GM21526 (cell line): Measurements from ENCODE around the gene ADI1.
"Not testable (repeated sequence)": the region's sequence is repeated elsewhere in the genome, so short reads cannot be mapped to it uniquely, and the experiment has no call there.

ENCODE experiments used
- ATAC-seq: cut with Tn5 transposase; IDR thresholded peaks from one replicate; pipeline ENCODE4 v1.9.1; 2021; ENCODE audit warnings: moderate library complexity; ENCODE audit not compliant: unreplicated experiment, low FRiP score

The ADI1 gene

DNA sequence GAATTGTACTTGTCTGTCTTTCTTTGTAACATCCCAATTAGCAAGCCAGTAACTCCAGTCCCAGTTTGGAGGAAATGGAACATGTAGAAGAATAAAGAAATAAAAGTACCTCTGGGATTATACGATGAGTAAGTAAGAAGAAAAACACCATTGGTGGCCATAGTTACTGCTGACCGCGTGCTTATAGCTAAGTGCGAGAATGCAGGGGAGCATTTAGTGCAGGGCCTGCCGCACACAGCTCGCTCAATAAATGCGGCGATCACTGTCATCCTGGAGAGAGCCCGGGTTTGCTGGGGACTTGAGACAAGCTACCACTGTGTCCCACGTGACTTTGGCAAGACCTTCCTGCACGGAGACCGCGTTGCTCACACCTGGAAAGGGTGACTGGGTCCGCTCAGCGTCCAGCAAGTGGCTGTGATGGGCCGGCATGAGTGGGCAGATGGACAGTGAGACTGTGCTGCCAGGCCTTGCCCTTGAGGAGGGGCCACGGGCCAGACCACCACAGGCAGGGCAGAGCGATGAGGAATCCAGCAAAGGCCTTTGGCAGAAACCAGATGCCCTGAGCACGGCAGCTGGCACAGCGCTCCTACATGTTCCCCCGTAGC, 54.8 kb downstream of the ADI1 start:
- ATAC-seq = no peak

DNA sequence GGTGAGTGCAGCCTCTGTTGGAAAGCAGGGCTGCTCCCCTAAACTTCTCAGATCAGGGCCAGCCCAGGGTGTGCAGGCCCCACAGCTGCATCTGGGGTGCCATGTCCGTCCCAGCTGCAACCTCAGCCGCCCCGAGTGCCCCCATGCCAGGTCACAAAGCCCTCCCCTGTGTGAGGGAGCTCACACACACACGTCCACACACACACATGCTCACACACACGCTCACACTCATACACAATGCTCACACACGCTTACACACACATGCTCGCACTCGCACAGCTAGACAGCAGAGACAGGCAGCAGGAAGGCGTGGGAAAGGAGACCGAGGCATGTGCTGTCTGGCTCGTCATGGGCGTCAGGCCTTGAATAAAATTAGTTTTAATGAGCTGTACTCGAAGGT, 55.4 kb downstream of the ADI1 start:
- no peak for ATAC-seq

DNA sequence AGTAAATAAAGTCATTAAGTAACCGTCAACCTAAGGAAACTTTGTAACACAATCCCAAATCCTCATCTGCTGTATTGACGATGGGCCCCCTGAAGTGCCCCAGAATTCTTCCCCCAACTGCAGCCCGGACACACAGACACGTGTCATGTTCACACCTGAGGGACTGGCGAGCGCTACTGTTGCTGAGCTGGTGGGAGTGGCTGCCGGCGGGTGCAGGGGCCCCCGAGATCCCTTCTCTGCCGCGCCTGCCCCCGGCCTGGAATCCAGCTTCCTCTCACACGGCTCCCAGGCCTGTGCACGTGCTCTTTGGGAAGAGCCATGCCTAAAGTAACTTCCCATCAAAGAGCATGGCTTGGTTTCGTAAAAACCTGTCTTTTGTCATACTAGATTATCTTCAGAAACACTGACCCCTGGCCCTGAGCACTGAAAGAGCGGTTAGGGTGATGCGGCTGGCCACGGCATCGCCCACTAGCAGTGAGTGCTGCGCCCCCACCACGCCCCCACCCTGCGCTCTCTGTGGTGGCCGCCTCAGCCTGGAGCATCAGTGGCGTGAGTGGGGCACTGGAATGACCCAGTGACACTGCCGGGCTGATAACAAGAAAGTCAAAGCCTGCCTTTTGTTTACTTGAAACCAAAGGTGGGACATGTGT, 56.0 kb downstream of the ADI1 start:
- no peak for ATAC-seq

DNA sequence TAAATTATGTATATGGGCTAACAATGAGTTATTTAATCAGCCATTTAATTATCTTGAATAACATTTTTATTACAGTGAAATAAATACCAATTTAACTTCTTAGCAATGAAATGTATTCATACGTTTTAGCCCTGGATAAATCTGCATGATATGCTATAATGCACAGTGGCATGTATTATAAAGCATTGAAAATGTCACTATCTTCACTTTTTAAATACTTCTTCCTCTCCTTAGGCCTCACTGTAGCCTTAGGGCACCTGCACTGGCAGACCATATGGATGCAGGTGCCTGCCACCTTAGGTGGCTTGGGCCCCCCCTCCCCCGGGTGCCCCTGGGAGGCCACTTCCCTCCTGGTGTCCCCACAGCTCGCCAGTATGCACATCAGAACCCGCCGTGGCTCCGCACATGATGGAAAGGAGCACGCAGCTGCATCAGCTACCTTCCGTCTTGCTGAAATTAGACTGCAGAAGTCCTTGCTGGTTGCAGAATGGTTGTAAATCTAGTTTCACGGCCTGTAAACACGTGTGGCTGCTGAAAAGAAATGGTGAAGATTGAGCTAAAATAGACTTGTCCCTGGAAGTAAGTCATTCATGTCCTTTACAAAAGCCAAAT, 56.7 kb downstream of the ADI1 start:
- no peak for ATAC-seq

DNA sequence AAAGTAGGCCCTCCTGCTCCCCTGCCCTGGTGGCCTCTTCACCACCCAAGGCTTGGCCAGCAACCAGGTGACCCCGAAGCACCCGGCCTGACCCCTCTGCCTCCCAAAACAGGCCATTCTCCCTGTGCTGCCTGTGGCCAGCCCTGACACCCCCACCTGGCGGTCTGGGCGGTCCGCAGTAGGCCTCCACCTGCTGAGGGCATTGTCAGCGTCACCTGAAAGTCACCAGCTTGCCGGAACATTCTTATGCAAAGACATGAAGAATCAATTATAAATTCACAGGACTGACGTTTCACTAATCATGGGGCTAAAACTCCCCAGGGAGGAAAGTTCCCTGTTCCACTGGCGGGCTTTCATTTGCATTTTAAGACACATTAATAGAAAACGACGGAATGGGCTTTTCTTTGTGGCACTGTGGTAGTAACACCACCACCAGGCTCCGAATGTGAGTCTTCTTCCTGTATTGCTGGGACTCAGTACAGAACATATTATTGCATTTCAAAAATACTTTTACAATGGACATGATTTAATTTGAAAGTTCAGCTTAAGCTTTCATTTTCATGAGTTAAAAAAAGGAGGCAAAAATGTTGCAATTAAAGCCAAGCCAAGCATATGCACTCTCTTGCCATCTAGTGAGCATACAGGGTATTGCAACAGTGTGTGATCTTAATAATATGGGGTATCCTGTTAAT, 57.4 kb downstream of the ADI1 start:
- peak; percentile 61 for ATAC-seq

DNA sequence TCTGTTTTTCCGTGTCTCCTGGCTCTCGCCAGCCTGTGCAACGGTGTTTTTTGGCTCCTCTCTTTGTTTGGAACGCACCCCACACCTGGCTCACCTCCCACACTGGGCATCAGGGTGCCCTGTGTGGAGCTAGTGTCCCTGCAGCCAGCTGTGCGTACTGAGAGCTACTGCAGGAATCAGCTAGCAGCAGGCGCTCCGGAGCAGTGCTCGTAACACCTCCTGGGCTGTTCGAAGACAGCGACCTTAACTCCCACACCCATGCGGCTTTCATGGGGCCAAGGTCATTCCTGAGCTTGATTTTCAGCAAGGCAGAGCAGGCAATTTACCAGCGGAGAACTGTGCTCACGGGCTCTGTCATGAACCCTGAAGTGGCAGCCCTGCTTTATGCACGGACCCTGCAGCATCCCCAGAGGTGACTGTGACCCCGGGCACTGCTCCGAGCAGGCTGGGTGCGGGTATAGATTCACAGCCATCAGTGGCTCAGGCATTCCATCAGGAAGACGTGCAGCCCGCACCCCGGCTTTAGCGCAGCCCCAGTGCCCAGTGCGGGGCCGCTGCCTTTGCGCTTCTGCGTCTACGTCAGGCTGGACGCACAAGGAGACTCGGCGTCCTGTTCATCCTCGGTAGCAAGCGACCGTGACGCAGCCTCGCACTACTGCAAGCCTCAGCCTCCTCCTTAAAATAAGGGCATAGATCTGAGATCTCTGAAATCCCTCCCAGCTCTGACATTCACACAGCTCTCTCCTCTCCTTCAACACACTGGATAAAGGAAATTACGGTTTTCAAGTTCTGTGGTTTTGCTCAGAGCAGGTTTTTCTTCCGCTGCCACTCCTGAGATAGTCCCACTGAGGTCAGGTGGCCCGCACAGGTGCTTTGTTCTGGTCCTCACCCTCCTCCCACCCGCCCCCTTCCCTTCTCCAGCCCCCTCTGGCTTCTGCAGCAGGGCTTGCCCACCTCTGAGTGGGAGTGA, 58.2 kb downstream of the ADI1 start:
- peak; percentile 1 for ATAC-seq

DNA sequence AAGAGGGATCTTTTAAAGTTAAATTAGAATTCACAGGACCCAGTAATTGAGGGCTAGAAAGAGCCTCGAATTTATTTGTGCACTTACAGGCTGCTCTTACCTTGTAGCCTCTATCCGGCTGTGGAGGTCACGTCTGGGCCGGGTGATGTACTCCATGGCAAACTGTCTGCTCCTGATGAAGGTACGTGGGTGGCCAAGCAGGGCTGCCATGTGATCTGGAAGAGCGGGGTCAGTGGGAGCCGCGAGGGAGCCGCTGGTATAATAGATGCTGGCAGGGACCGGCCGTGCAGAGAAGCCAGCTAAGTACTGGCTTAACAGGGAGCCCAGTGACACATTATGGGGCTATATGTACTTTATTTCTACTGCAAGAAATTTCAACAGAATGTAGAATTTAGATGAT, 59.2 kb downstream of the ADI1 start:
- ATAC-seq = no peak

DNA sequence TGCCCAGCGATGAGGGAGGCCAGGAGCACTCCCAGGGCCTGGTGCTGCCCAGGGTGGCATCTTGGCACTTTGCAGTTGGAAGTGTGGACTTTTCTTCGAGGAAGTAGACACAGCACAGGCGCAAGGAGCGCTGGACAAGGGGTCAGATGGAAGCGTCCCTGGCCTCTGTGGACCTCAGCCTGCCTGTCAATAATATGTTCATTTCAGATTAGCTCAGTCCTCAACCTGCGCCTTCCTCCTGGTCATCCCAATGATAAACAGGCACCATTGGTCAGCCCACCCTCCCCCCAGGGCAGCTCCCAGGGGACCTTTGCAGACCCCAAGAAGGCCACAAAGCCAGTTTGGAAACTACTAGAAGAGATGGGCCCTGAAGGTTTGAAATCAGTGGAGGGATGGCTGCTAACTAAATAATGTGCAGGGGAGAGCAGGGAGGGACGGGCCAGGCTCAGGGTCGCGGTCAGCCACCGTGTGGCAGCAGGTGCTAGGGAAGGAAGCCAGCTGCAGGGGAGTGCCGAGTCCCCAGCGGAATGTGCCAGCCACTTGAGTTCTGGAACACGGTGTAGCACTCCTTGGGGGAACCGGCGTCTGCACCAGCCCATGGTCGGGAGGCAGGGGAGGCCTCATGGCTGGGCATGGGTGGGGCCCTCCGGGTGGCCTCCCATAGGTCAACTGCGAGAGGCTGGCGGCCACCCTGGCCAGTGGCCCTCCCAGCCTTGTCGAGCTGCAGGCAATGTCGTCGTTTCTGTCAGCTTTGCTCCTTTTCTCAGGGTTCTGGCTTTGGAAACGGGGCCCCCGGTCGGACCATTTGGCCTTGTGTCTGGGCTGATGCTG, 59.9 kb downstream of the ADI1 start:
- ATAC-seq = no peak

DNA sequence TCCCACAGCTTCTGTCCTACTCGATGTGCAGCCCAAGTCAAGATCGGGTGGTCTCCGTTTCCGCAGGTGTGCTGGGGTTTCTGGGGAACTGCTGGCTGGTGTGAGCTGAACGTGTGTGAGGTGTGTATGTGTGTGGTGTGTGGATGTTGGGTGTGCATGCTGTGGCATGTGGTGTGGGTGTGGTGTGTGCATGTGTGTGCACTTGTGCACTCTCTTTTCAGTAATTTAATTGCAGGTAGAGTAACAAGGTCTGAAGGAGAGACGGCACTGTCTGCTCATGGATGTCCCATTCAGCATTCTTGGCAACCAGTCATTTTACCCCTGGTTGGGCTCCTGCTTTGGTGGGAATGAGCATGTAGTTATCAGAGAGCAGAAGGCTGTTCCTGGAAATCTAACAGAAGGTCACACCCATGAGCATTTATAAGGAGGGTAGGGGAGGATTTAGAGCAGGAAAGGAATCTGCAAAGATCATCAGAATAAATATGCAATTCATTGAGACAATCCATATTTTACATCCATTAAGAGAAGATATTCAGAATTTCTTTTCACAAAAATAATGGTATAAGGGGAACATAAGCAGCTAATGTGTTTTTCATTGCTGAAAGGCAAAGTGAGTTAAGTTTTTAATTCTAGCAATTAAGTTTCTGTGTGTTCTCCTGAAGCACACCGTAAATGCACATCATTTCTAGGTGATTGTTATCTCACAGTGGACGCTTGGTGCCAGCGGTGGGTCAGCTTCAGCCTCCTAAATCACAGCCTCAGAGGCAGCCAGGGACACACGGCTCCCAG, 60.7 kb downstream of the ADI1 start:
- ATAC-seq = no peak

DNA sequence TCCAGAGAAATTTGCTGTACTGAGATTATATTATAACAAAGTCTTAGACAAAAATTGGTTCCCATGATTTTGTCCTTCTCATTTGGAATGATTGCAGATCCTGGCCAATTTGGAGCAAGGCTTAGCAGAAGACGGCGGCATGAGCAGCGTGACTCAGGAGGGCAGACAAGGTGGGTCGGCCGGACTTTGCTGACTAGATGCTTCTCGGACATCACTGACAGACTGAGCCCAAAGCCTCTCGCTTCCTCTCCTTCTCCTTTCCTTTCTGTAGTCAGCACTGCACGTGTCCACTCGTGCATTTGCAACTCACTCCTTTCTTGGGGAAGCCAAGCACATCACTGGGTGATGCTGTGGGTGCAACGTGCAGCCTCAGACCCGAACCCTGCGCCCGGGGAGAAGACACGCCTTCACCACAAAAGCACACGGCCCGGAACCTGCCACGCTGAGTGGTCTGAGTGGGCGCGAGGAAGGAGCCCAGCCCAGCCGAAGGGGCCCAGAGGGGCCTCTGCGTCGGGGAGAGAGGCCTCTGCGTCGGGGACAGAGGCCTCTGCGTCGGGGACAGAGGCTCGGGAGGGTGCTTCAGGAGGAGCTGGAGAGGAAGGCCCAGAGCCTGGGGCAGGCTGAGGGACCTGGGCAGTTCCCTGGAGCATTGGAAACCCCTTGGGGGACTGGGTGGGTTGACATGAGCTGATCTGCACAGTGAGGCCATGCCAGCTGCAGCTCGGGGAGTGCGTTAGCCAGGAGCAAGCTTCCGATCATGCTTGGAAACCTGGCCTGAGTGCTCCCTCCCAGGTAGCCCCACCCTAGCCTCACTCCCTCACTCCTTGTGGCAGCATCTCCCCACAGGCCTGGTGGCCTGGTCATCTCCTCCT, 61.6 kb downstream of the ADI1 start:
- ATAC-seq = no peak

DNA sequence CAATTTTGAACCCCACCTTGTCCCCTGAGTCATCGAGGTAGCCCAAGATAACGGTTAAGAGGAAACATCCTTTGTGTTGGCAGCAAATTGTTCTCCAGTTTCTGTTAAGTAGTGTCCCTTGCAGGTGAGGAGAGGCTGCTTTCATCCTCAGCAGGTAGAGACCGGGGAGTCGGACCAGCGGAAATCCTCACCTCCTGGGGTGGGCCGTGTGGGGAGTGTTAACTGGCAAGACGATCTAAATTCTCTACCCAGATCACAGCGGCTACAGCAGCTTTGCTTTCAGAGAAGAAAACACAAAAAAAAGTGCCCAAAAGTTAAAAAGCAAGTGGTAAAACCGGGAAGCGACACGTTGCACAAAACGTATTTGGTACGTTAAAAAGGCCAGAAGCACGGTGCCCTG, 63.2 kb downstream of the ADI1 start:
- no peak for ATAC-seq

DNA sequence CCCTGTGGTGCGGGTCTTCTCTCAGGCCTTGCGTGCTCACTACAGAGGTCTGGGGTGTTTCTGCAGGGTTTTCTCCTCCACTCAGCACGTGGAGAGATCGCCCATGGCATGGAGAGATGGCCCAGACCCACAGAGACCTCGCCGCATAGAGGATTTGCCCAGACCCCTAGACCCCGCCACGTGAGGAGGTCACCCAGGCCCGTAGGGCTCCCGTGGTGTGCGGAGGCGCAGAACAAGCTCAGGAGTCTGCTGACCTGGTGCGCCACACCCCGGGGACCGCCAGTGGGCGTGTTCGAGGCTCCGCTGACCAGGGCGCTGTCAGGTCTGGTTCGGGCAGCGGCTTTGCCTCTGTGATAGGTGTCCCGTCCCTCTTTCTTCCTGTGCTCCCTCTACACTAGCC, 64.5 kb downstream of the ADI1 start:
- no peak for ATAC-seq

DNA sequence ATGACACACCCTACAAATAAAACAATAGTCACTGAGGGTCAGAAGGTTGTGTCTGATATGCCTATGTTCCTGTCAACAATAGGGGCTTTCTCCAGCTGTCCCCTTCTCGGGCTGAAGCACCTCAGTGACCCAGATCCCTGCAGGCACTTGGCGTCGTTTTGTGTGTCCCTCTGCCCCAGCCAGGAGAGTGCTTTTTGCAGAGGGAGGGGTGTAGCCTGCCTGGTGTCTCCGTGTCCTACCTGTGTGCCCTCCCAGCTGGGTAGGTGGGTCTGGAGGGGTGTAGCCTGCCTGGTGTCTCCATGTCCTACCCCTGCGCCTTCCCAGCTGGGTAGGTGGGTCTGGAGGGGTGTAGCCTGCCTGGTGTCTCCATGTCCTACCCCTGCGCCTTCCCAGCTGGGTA, 65.3 kb downstream of the ADI1 start:
- ATAC-seq = not testable (repeated sequence)

DNA sequence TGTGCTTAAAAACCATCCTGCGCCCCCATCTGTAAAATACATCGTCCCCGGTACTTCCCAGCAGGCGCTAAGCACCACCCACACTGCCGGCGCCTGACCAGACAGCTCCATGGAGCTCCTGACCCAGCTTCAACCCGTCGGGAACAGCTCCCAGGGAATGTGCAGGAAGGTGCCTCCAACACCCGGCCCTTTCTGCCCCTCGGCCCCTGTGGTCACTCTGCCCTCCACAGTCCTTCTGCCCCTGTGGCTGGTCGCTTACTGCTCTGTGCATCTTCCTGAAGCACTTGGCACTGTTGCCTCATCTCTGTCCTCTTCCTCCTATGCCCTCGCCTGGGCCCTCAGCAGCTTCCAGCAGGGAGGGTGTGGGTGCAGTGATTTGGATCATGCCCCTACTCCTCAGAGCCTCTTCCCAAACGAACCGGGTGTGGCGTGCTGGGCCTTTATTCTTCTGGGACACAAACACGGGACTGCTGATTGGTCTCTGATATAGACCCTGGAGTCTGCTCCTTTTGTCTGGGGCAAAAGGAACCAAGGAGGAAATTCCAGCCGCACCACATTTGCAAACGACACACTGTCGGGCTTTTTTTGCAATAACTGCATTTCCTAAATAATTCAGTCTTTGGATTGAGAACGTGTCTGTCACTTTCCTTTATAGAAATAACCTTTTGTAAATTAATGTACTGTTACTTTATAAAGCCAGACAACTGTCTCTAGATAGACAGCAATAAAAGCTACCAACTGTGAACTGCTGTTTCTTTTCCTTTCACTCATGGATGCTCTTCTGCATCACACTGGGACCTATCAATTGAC, 65.9 kb downstream of the ADI1 start:
- no peak for ATAC-seq

DNA sequence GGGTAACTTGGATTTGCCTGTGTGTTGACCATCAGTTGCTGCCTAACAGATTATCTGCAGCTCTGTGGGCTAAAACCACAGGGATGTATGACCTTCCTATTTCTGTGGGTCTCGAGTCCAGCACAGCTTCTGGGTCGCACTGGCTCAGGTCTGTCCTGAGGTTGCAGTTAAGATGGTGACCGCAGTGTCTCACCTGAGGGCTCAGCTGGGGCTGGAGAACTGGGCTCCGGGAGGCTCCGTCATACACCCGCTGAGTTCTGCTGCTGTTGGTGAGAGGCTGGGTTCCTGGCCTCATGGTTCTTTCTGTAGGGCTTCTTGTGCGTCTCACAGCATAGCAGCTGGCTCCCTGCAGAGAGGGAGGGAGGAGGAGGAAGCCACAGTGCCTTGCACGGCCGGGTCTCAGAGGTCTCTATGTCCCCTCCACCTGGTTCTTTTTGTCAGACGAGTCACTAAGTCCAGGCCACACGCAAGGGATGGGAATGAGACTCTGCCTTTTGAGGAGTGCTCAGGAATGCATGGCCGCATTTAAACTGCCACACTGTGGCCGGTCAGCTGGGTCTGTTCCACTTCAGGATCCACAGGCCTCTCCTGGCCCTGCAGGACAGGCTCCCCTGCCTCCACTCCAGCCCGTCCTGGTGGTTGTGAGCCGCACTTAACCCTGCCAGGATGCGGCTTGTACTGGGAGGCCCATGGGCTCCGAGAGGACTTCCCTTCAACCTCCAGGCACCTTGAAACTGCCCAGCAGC, 67.2 kb downstream of the ADI1 start:
- no peak for ATAC-seq

DNA sequence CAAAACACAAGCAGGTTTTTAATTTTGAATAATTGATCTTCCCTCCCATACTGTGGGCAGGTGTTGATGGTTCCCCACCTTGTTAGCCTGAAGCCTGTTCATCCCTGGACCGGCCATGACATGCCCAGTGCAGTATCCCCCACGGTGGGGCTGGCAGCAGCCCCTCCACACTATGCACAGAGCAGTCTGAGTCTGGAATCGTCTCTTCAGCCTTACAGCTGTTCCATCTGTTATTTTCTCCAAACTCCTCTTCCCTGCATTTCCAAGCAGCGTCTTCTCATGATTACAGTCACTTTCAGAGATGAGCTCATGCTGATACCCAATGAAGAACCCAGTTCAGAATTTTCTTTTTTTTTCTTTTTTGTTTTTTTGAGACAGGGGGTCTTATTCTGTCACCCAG, 68.2 kb downstream of the ADI1 start:
- ATAC-seq = no peak
